ENCODE data around the gene TIFAB. TPM values are rescaled to one million over a fixed set of nuclear protein-coding genes. Genes with fewer than 3 reads are reported as not detected.

TIFAB gene
- polyA plus RNA-seq, 1 donor from 2014 or later = not detected

DNA sequence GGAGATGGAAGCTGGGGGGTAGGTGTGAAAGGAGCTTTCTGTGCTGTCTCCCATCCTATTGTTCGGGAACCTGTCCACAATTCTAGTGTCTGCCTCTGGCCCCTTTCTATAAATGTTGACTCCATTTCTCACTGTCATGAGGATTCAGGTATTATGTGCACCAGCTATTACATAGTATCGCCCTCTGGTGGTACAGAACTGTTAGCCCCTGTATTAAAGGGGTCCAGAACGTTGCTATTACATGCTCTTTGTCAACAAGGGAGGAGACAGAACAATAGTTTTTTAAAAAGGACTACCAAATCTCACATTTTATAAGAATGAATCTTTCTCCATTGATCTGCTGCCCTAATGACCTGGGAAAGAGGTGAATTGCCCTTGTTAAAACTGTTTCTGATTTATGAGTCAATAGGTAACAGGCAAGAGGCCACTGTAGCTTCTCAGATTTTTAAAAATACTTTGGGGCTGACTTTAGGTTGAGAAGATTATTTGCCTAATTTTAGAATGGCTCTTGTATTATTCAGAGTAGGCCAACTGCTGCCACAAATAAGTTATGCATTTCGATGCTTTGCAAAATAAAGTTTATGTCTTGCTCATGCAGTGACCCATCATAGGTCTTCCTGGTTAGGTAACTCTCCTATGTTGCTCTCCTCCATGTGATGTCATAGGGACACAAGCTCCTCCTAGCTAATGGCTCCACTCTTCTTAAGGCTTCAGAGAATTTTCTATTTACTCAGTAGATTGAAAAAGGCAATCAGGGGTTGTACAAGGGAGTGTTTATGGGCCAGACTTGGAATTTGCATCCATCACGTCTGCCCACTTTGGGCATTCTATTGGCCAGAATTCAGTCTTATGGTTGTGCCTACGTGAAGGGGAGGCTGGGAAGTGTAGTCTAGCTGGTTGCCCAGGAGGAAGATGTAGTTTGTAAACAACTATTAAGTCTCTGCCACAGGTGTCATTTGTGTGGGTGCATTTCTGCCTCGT, 25.8 kb downstream of the TIFAB start:
- Histone ChIP-seq H3K9me3 (ENCODE audit: low read length) (no peaks in the 10 kb centered on the region), H4K20me1 (ENCODE audit: insufficient read depth) (no peaks in the 10 kb centered on the region), H3K27ac (ENCODE audit: low read length) (no peak overlapping the region), H3K27me3 (ENCODE audit: insufficient read depth, low read depth, low read length) (no peaks in the 10 kb centered on the region), H3K9ac (ENCODE audit: low read length) (no peak overlapping the region), H3K79me2 (replicated peaks; ENCODE audit: insufficient read depth, low read length) (no peaks in the 10 kb centered on the region), H3K36me3 (ENCODE audit: insufficient read depth, low read length) (no peaks in the 10 kb centered on the region), H3F3A (ENCODE audit: insufficient read depth, low read length, poor library complexity, severe bottlenecking) (no peaks in the 10 kb centered on the region), H2AFZ (ENCODE audit: low read depth, low read length) (no peak overlapping the region), H3K9me2 (ENCODE audit: insufficient read depth, low read length) (no peaks in the 10 kb centered on the region), H3K4me2 (ENCODE audit: low read length) (no peak overlapping the region), H3K4me3 (ENCODE audit: low read length) (no peak overlapping the region)
- TF ChIP-seq, protein P1, sequence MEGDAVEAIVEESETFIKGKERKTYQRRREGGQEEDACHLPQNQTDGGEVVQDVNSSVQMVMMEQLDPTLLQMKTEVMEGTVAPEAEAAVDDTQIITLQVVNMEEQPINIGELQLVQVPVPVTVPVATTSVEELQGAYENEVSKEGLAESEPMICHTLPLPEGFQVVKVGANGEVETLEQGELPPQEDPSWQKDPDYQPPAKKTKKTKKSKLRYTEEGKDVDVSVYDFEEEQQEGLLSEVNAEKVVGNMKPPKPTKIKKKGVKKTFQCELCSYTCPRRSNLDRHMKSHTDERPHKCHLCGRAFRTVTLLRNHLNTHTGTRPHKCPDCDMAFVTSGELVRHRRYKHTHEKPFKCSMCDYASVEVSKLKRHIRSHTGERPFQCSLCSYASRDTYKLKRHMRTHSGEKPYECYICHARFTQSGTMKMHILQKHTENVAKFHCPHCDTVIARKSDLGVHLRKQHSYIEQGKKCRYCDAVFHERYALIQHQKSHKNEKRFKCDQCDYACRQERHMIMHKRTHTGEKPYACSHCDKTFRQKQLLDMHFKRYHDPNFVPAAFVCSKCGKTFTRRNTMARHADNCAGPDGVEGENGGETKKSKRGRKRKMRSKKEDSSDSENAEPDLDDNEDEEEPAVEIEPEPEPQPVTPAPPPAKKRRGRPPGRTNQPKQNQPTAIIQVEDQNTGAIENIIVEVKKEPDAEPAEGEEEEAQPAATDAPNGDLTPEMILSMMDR (IDR thresholded peaks at IDR 0.05; ENCODE audit: poor library complexity, severe bottlenecking) = peak; percentile 32
- no peak for TF ChIP-seq POLR2AphosphoS5 (IDR thresholded peaks at IDR 0.05)

DNA sequence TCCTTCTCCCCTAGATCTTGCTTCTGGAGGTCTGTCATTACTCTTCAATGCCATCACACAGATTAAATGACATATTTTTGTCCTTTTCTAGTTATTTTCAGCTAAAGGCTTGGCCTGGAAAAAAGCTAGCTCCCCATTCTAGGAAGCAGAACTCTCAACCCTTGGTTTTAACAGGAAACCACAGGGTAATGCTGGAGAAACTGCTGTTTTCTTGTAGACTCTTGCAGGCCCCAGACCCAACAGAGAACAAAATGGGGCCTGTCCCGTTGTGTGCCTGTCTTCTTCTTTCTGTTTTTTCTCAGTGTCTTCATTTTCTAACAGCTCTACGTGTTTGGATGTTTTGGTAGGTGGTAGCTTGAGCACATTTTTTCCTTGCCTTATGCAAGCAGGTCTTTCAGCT, 26.5 kb downstream of the TIFAB start:
- no peaks in the 10 kb centered on the region for H3F3A ChIP-seq (ENCODE audit: insufficient read depth, low read length, poor library complexity, severe bottlenecking)
- no peak overlapping the region for H3K4me2 ChIP-seq (ENCODE audit: low read length)
- H3K4me3 ChIP-seq (ENCODE audit: low read length) = no peak overlapping the region
- no peak overlapping the region for H3K27ac ChIP-seq (ENCODE audit: low read length)
- no peaks in the 10 kb centered on the region for H4K20me1 ChIP-seq (ENCODE audit: insufficient read depth)
- H3K9ac ChIP-seq (ENCODE audit: low read length) = no peak overlapping the region
- no peak overlapping the region for H2AFZ ChIP-seq (ENCODE audit: low read depth, low read length)
- H3K36me3 ChIP-seq (ENCODE audit: insufficient read depth, low read length) = no peaks in the 10 kb centered on the region
- no peaks in the 10 kb centered on the region for H3K79me2 ChIP-seq (replicated peaks; ENCODE audit: insufficient read depth, low read length)
- no peak for TF ChIP-seq TAF1 (IDR thresholded peaks at IDR 0.05; ENCODE audit: low read depth)
- TF ChIP-seq, protein P1 (IDR thresholded peaks at IDR 0.05; ENCODE audit: poor library complexity, severe bottlenecking) = no peak
- no peaks in the 10 kb centered on the region for H3K9me2 ChIP-seq (ENCODE audit: insufficient read depth, low read length)
- H3K27me3 ChIP-seq (ENCODE audit: insufficient read depth, low read depth, low read length) = no peaks in the 10 kb centered on the region
- H3K9me3 ChIP-seq (ENCODE audit: low read length) = no peaks in the 10 kb centered on the region

DNA sequence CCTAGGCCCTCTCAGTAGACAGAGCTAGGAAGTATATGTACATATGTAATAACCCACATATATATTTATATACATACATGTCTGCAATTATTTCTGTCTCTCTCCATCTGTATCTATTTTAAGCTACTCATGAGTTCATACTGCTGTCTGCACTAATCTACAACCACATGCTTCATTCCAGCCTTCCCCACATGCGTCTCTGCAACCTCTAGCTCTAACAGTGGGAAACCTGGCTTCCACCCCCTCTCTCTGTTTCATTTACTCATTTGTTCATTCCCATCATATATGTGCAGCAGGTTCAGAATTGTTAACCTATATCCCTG, 28.3 kb downstream of the TIFAB start:
- H3K36me3 ChIP-seq (ENCODE audit: insufficient read depth, low read length) = no peaks in the 10 kb centered on the region
- H2AFZ ChIP-seq (ENCODE audit: low read depth, low read length) = no peak overlapping the region
- no peaks in the 10 kb centered on the region for H4K20me1 ChIP-seq (ENCODE audit: insufficient read depth)
- H3K4me3 ChIP-seq (ENCODE audit: low read length) = no peak overlapping the region
- no peaks in the 10 kb centered on the region for H3K27me3 ChIP-seq (ENCODE audit: insufficient read depth, low read depth, low read length)
- H3K9ac ChIP-seq (ENCODE audit: low read length) = no peak overlapping the region
- H3F3A ChIP-seq (ENCODE audit: insufficient read depth, low read length, poor library complexity, severe bottlenecking) = no peaks in the 10 kb centered on the region
- no peak overlapping the region for H3K27ac ChIP-seq (ENCODE audit: low read length)
- TF ChIP-seq, protein P1 (IDR thresholded peaks at IDR 0.05; ENCODE audit: poor library complexity, severe bottlenecking) = no peak
- TF ChIP-seq MXI1 (conservative IDR thresholded peaks at IDR 0.05; ENCODE audit: poor library complexity, severe bottlenecking) (no peak), SMC3 (conservative IDR thresholded peaks at IDR 0.05; ENCODE audit: poor library complexity) (no peak), POLR2AphosphoS5 (IDR thresholded peaks at IDR 0.05) (no peak), EZH2 (IDR thresholded peaks at IDR 0.05; ENCODE audit: borderline replicate concordance, insufficient read depth, low read length, poor library complexity, severe bottlenecking) (no peak), RAD21 (conservative IDR thresholded peaks at IDR 0.05) (no peak), EP300 (conservative IDR thresholded peaks at IDR 0.05; ENCODE audit: poor library complexity, severe bottlenecking) (no peak), TAF1 (IDR thresholded peaks at IDR 0.05; ENCODE audit: low read depth) (no peak)
- TF ChIP-seq, protein P2, sequence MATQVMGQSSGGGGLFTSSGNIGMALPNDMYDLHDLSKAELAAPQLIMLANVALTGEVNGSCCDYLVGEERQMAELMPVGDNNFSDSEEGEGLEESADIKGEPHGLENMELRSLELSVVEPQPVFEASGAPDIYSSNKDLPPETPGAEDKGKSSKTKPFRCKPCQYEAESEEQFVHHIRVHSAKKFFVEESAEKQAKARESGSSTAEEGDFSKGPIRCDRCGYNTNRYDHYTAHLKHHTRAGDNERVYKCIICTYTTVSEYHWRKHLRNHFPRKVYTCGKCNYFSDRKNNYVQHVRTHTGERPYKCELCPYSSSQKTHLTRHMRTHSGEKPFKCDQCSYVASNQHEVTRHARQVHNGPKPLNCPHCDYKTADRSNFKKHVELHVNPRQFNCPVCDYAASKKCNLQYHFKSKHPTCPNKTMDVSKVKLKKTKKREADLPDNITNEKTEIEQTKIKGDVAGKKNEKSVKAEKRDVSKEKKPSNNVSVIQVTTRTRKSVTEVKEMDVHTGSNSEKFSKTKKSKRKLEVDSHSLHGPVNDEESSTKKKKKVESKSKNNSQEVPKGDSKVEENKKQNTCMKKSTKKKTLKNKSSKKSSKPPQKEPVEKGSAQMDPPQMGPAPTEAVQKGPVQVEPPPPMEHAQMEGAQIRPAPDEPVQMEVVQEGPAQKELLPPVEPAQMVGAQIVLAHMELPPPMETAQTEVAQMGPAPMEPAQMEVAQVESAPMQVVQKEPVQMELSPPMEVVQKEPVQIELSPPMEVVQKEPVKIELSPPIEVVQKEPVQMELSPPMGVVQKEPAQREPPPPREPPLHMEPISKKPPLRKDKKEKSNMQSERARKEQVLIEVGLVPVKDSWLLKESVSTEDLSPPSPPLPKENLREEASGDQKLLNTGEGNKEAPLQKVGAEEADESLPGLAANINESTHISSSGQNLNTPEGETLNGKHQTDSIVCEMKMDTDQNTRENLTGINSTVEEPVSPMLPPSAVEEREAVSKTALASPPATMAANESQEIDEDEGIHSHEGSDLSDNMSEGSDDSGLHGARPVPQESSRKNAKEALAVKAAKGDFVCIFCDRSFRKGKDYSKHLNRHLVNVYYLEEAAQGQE (IDR thresholded peaks at IDR 0.05; ENCODE audit: borderline replicate concordance) = no peak
- H3K9me3 ChIP-seq (ENCODE audit: low read length) = no peaks in the 10 kb centered on the region
- H3K79me2 ChIP-seq (replicated peaks; ENCODE audit: insufficient read depth, low read length) = no peaks in the 10 kb centered on the region
- H3K9me2 ChIP-seq (ENCODE audit: insufficient read depth, low read length) = no peaks in the 10 kb centered on the region
- no peak overlapping the region for H3K4me2 ChIP-seq (ENCODE audit: low read length)

Data from neural cell (in vitro differentiated cells).